SK-N-SH (cell line): ENCODE data around the gene GPRIN3. TPM values are rescaled to one million over a fixed set of nuclear protein-coding genes. Genes with fewer than 3 reads are reported as not detected.

ENCODE experiments used
- CTCF ChIA-PET: fragments of 300-600, 350-600 bp; formaldehyde crosslinking; extraction: SDS; loops from one replicate; lab custom pipeline; 2021; lab: Yijun Ruan, JAX
- POLR2A ChIA-PET: fragments of 350-600 bp; sonication (Branson Sonifier 250); formaldehyde crosslinking; extraction: SDS; loops from one replicate; lab custom pipeline; 2020; ENCODE audit warnings: antibody characterized with exemption, inconsistent platforms; lab: Yijun Ruan, JAX
- DNase-seq: peaks from one replicate; pipeline ENCODE4 v3.0.0; 2012
- H2AFZ ChIP-seq: fragments of 200-600 bp; sonication (generic); 2 replicates; pipeline ENCODE4 v1.8.1; 2016; ENCODE audit warnings: antibody characterized with exemption, mild to moderate bottlenecking, low read depth
- H3F3A ChIP-seq: fragments of 200-600 bp; sonication (generic); replicated peaks from 2 replicates; pipeline ENCODE3; 2016; ENCODE audit warnings: antibody characterized with exemption, mild to moderate bottlenecking; ENCODE audit not compliant: insufficient read depth
- H3K27ac ChIP-seq, 2 experiments: fragments of 200-500 bp in 1 of 2; fragments of 200-600 bp in 1 of 2; sonication (Bioruptor generic) in 1 of 2; sonication (generic), shearing (Covaris generic) in 1 of 2; 2 replicates each; pipeline versions ENCODE4 v1.5.1 to v1.6.1; 2014 to 2016; ENCODE audit warnings: low read depth in 2 of 2, inconsistent platforms in 1 of 2, low read length in 1 of 2, mild to moderate bottlenecking in 1 of 2, mixed read lengths in 1 of 2
- H3K27me3 ChIP-seq: fragments of 200-600 bp; sonication (generic), shearing (Covaris generic); 2 replicates; pipeline ENCODE4 v1.6.1; 2016; ENCODE audit warnings: mixed run types; ENCODE audit not compliant: insufficient read depth
- H3K36me3 ChIP-seq, 2 experiments: fragments of 200-500 bp in 1 of 2; fragments of 200-600 bp in 1 of 2; sonication (Bioruptor generic) in 1 of 2; sonication (generic) in 1 of 2; replicated peaks in 1 of 2; 2 replicates each; pipeline versions ENCODE3 to v1.5.1; 2014 to 2016; ENCODE audit warnings: low read length in 1 of 2, mild to moderate bottlenecking in 1 of 2; ENCODE audit not compliant: insufficient read depth in 2 of 2, control insufficient read depth in 1 of 2
- H3K4me1 ChIP-seq, 2 experiments: fragments of 200-500 bp in 1 of 2; fragments of 200-600 bp in 1 of 2; sonication (Bioruptor generic) in 1 of 2; sonication (generic), shearing (Covaris generic) in 1 of 2; 2 replicates each; pipeline versions ENCODE4 v1.5.1 to v1.6.1; 2014 to 2016; ENCODE audit warnings: low read depth in 1 of 2, low read length in 1 of 2, mixed run types in 1 of 2; ENCODE audit not compliant: insufficient read depth in 2 of 2, control insufficient read depth in 1 of 2
- H3K4me2 ChIP-seq: fragments of 200-600 bp; sonication (generic), shearing (Covaris generic); 2 replicates; pipeline ENCODE4 v1.6.1; 2017; ENCODE audit warnings: mixed run types
- H3K4me3 ChIP-seq, 2 experiments: fragments of 200-500 bp in 1 of 2; fragments of 200-600 bp in 1 of 2; sonication (Bioruptor generic) in 1 of 2; sonication (generic), shearing (Covaris generic) in 1 of 2; 2 replicates each; pipeline versions ENCODE4 v1.5.1 to v1.8.1; 2014 to 2016; ENCODE audit warnings: low read depth in 2 of 2, inconsistent platforms in 1 of 2, low read length in 1 of 2, mild to moderate bottlenecking in 1 of 2, mixed read lengths in 1 of 2, moderate library complexity in 1 of 2
- H3K79me2 ChIP-seq: fragments of 200-600 bp; sonication (generic); 2 replicates; pipeline ENCODE4 v1.8.1; 2017; ENCODE audit warnings: mild to moderate bottlenecking; ENCODE audit not compliant: insufficient read depth
- H3K9ac ChIP-seq: fragments of 200-600 bp; sonication (generic); 2 replicates; pipeline ENCODE4 v1.6.1; 2017; ENCODE audit warnings: mixed run types
- H3K9me2 ChIP-seq: fragments of 200-600 bp; sonication (generic); 2 replicates; pipeline ENCODE4 v1.6.1; 2017; ENCODE audit warnings: mixed run types
- H3K9me3 ChIP-seq: fragments of 200-600 bp; sonication (generic); 2 replicates; pipeline ENCODE4 v1.6.1; 2017; ENCODE audit warnings: mixed run types, mild to moderate bottlenecking, moderate library complexity
- H4K20me1 ChIP-seq: fragments of 200-600 bp; sonication (generic); 2 replicates; pipeline ENCODE4 v1.6.1; 2017; ENCODE audit warnings: mild to moderate bottlenecking, mixed run types; ENCODE audit not compliant: insufficient read depth
- CHD2 ChIP-seq: fragments of 150-350 bp; IDR thresholded peaks from 2 replicates; pipeline ENCODE4 v1.6.1; 2018; ENCODE audit warnings: low read length; ENCODE audit not compliant: partially characterized antibody
- EP300 ChIP-seq, 2 experiments: IDR thresholded peaks; 2 replicates each; pipeline versions ENCODE4 v1.4.0 to v1.6.1; 2012; ENCODE audit warnings: borderline replicate concordance in 1 of 2, low read depth in 1 of 2, low read length in 1 of 2
- EZH2phosphoT487 ChIP-seq: fragments of 200-600 bp; sonication (generic); IDR thresholded peaks from 2 replicates; pipeline ENCODE4 v1.6.1; 2017; ENCODE audit warnings: low read depth, mixed run types, mild to moderate bottlenecking, antibody characterized with exemption, moderate library complexity, borderline replicate concordance
- FOXM1 ChIP-seq: IDR thresholded peaks from 2 replicates; pipeline ENCODE4 v1.4.0; 2012; ENCODE audit warnings: low read depth, mild to moderate bottlenecking
- GABPA ChIP-seq: IDR thresholded peaks from 2 replicates; pipeline ENCODE4 v1.4.0; 2012; ENCODE audit warnings: low read depth, mild to moderate bottlenecking
- GATA2 ChIP-seq: sonication (generic); formaldehyde crosslinking; IDR thresholded peaks from 2 replicates; pipeline ENCODE4 v1.5.0; 2020; ENCODE audit warnings: mild to moderate bottlenecking, missing genetic modification reagents
- JUND ChIP-seq: IDR thresholded peaks from 2 replicates; pipeline ENCODE4 v1.4.0; 2012
- NFIC ChIP-seq: IDR thresholded peaks from 2 replicates; pipeline ENCODE4 v1.4.0; 2012; ENCODE audit warnings: borderline replicate concordance
- NRF1 ChIP-seq: IDR thresholded peaks from 2 replicates; pipeline ENCODE4 v1.6.1; 2012; ENCODE audit warnings: low read depth, mild to moderate bottlenecking, low read length
- RFX5 ChIP-seq: IDR thresholded peaks from 2 replicates; pipeline ENCODE4 v1.6.1; 2012; ENCODE audit warnings: mild to moderate bottlenecking, improper control_type of control experiment, low read length
- RXRA ChIP-seq: IDR thresholded peaks from 2 replicates; pipeline ENCODE4 v1.4.0; 2012; ENCODE audit warnings: low read depth, mild to moderate bottlenecking, borderline replicate concordance
- SIN3A ChIP-seq: IDR thresholded peaks from 2 replicates; pipeline ENCODE4 v1.6.1; 2012; ENCODE audit warnings: low read depth, mild to moderate bottlenecking, low read length, moderate library complexity, borderline replicate concordance
- SMC3 ChIP-seq: IDR thresholded peaks from 2 replicates; pipeline ENCODE4 v1.6.1; 2012; ENCODE audit warnings: low read depth, low read length, improper control_type of control experiment
- TEAD4 ChIP-seq: IDR thresholded peaks from 2 replicates; pipeline ENCODE4 v1.4.0; 2012; ENCODE audit warnings: mild to moderate bottlenecking, borderline replicate concordance; ENCODE audit not compliant: insufficient read depth
- YY1 ChIP-seq: IDR thresholded peaks from 2 replicates; pipeline ENCODE4 v1.4.0; 2012; ENCODE audit warnings: low read depth, mild to moderate bottlenecking
- WGBS: methylation state at CpG from one replicate; pipeline ENCODE4 v1.1.6; 2017; ENCODE audit warnings: low lambda C conversion rate; 5-methylcytosine and 5-hydroxymethylcytosine counted together
- polyA plus RNA-seq, 3 experiments: library from polyadenylated mRNA; depleted of rRNA; stranded (reverse); fragments of >200 nt; gene quantifications; 2 replicates each; pipeline ENCODE4 v1.2.3, GENCODE V29; 2012
- TF ChIP-seq, protein P1 (sequence below): IDR thresholded peaks from 2 replicates; pipeline ENCODE4; 2012
- TF ChIP-seq, protein P2 (sequence below): fragments of 150-350 bp; IDR thresholded peaks from 2 replicates; pipeline ENCODE4 v1.6.1; 2016; ENCODE audit warnings: mild to moderate bottlenecking, low read depth, low read length
- TF ChIP-seq, protein P3 (sequence below): fragments of 150-350 bp; IDR thresholded peaks from 2 replicates; pipeline ENCODE4 v1.6.1; 2017; ENCODE audit warnings: antibody characterized with exemption, low read length, low read depth, borderline replicate concordance
- TF ChIP-seq, protein P4 (sequence below): fragments of 200-600 bp; sonication (generic); IDR thresholded peaks from 2 replicates; pipeline ENCODE4 v1.6.1; 2017; ENCODE audit warnings: antibody characterized with exemption, mild to moderate bottlenecking, moderate library complexity

Gene GPRIN3
- polyA plus RNA-seq, 1 of the 3 experiments (the other 2 are of a cell fraction), result not detected

DNA sequence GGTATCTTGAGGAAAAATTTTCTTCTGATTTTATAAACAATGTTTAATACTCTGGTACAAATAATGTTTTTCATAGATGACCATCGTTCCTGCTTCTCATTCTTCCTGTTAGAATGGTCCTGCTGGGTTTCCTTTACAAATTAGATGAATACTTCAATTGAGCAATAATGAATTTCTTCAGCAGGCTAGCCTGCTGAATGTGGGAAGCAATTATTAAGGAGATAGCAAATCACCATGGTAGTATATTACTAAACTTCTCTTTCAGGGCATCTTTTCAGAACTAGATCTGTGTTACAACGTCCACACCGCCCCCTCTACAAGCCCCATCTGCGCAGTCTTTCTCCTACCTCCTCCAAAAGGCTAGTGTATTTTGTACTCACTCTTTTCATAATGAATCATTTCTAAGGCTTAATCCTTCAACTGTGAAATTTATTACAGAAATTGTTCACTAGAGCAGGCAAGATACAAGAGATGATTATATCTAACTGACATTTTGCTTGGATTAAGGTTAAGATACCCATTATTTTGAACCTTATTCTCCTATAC is 38.4 kb downstream of the GPRIN3 start:
- no peaks in the 10 kb centered on the region for H3K27me3 ChIP-seq
- no peak overlapping the region for H3K4me2 ChIP-seq
- POLR2A ChIA-PET, result no interaction called here
- 58% methylated on average over 4 of the region's 4 CpGs for WGBS
- H3K36me3 ChIP-seq, result no peaks in the 10 kb centered on the region
- no peak overlapping the region for H3K27ac ChIP-seq
- H2AFZ ChIP-seq, result no peak overlapping the region
- DNase-seq, result no peak
- no peak overlapping the region for H3K4me3 ChIP-seq
- H3K9me2 ChIP-seq, result no peaks in the 10 kb centered on the region
- CTCF ChIA-PET, result interaction anchor here (1.0 kb wide), 1 partner anchor 14 kb away, joined by 3 read pairs; no protein-coding TSS in a partner anchor
- no peaks in the 10 kb centered on the region for H4K20me1 ChIP-seq
- no peaks in the 10 kb centered on the region for H3F3A ChIP-seq
- no peaks in the 10 kb centered on the region for H3K9me3 ChIP-seq
- no peak overlapping the region for H3K9ac ChIP-seq
- no peak for TF ChIP-seq RXRA
- TF ChIP-seq, protein P1, sequence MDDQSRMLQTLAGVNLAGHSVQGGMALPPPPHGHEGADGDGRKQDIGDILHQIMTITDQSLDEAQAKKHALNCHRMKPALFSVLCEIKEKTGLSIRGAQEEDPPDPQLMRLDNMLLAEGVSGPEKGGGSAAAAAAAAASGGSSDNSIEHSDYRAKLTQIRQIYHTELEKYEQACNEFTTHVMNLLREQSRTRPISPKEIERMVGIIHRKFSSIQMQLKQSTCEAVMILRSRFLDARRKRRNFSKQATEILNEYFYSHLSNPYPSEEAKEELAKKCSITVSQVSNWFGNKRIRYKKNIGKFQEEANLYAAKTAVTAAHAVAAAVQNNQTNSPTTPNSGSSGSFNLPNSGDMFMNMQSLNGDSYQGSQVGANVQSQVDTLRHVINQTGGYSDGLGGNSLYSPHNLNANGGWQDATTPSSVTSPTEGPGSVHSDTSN, result no peak
- no peak for TF ChIP-seq SIN3A
- TF ChIP-seq SMC3, result no peak
- no peak for TF ChIP-seq GABPA
- TF ChIP-seq RFX5, result no peak
- TF ChIP-seq, protein P2, sequence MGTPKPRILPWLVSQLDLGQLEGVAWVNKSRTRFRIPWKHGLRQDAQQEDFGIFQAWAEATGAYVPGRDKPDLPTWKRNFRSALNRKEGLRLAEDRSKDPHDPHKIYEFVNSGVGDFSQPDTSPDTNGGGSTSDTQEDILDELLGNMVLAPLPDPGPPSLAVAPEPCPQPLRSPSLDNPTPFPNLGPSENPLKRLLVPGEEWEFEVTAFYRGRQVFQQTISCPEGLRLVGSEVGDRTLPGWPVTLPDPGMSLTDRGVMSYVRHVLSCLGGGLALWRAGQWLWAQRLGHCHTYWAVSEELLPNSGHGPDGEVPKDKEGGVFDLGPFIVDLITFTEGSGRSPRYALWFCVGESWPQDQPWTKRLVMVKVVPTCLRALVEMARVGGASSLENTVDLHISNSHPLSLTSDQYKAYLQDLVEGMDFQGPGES, result no peak
- TF ChIP-seq GATA2 (CRISPR knock-in tag), result no peak
- no peak for TF ChIP-seq NRF1
- TF ChIP-seq YY1, result no peak
- TF ChIP-seq, protein P3, sequence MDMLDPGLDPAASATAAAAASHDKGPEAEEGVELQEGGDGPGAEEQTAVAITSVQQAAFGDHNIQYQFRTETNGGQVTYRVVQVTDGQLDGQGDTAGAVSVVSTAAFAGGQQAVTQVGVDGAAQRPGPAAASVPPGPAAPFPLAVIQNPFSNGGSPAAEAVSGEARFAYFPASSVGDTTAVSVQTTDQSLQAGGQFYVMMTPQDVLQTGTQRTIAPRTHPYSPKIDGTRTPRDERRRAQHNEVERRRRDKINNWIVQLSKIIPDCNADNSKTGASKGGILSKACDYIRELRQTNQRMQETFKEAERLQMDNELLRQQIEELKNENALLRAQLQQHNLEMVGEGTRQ, result no peak
- TF ChIP-seq NFIC, result no peak
- TF ChIP-seq EP300 (IDR thresholded peaks at IDR 0.05; ENCODE audit: borderline replicate concordance in 1 of 2, low read depth in 1 of 2, low read length in 1 of 2), result no peak
- TF ChIP-seq EZH2phosphoT487, result no peak
- TF ChIP-seq FOXM1, result no peak
- no peak for TF ChIP-seq TEAD4
- TF ChIP-seq JUND, result no peak
- no peak for TF ChIP-seq CHD2
- TF ChIP-seq, protein P4, sequence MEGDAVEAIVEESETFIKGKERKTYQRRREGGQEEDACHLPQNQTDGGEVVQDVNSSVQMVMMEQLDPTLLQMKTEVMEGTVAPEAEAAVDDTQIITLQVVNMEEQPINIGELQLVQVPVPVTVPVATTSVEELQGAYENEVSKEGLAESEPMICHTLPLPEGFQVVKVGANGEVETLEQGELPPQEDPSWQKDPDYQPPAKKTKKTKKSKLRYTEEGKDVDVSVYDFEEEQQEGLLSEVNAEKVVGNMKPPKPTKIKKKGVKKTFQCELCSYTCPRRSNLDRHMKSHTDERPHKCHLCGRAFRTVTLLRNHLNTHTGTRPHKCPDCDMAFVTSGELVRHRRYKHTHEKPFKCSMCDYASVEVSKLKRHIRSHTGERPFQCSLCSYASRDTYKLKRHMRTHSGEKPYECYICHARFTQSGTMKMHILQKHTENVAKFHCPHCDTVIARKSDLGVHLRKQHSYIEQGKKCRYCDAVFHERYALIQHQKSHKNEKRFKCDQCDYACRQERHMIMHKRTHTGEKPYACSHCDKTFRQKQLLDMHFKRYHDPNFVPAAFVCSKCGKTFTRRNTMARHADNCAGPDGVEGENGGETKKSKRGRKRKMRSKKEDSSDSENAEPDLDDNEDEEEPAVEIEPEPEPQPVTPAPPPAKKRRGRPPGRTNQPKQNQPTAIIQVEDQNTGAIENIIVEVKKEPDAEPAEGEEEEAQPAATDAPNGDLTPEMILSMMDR, result no peak
- no peaks in the 10 kb centered on the region for H3K4me1 ChIP-seq
- H3K79me2 ChIP-seq, result no peaks in the 10 kb centered on the region
